Measurements from ENCODE around the gene SLC6A16.

DNA sequence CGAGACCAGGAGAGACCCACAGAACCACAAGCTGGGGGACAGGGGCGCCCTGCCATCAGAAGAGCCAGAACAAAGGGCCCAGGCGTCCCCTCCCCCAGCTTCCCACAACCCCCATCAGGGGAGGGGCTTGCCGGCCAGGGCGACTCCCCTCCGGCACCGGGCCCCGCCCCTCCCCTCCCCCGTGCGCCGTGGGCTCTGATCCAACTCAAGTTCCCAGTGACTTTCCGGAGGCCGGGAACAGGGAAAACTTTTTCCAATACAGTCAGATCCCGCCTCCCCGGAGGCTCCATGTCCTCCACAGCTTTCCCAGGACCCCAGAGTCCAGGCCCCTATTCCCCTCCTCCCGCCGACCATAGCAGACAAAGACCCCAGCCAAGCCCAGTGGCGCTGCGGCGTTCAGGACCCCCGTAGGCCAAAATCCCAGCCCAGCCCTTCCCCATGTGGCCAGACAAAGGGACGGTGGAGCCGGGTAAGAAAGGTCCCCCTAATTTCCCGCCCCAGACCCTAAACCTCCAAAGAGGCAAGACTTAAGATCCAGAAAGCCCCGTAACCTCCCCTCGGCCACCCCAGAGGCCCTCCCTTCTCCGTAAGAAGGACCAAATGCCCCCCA is 36.6 kb upstream of the SLC6A16 start:
- TF ChIP-seq, protein P1, sequence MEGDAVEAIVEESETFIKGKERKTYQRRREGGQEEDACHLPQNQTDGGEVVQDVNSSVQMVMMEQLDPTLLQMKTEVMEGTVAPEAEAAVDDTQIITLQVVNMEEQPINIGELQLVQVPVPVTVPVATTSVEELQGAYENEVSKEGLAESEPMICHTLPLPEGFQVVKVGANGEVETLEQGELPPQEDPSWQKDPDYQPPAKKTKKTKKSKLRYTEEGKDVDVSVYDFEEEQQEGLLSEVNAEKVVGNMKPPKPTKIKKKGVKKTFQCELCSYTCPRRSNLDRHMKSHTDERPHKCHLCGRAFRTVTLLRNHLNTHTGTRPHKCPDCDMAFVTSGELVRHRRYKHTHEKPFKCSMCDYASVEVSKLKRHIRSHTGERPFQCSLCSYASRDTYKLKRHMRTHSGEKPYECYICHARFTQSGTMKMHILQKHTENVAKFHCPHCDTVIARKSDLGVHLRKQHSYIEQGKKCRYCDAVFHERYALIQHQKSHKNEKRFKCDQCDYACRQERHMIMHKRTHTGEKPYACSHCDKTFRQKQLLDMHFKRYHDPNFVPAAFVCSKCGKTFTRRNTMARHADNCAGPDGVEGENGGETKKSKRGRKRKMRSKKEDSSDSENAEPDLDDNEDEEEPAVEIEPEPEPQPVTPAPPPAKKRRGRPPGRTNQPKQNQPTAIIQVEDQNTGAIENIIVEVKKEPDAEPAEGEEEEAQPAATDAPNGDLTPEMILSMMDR (IDR thresholded peaks at IDR 0.05; ENCODE audit: insufficient read depth, low read length, poor library complexity, severe bottlenecking) = no peak
- no peak for TF ChIP-seq EZH2phosphoT487 (conservative IDR thresholded peaks at IDR 0.05; ENCODE audit: low read length)

All from SU-DHL-6 (cell line).